ENCODE results near the gene CD37. TPM values are rescaled to one million over a fixed set of nuclear protein-coding genes. Genes with fewer than 3 reads are reported as not detected.
"Not testable (repeated sequence)": the region's sequence is repeated elsewhere in the genome, so short reads cannot be mapped to it uniquely, and the experiment has no call there.

The CD37 gene, protein sequence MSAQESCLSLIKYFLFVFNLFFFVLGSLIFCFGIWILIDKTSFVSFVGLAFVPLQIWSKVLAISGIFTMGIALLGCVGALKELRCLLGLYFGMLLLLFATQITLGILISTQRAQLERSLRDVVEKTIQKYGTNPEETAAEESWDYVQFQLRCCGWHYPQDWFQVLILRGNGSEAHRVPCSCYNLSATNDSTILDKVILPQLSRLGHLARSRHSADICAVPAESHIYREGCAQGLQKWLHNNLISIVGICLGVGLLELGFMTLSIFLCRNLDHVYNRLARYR
- total RNA-seq = 100 to 1,000 TPM; 269 to 416 (median 345) TPM
- polyA plus RNA-seq = 100 to 1,000 TPM; 192 to 226 TPM
- 139 reads per million, percentile 89 among the genes with 10 or more reads in this experiment for total RNA-seq

DNA sequence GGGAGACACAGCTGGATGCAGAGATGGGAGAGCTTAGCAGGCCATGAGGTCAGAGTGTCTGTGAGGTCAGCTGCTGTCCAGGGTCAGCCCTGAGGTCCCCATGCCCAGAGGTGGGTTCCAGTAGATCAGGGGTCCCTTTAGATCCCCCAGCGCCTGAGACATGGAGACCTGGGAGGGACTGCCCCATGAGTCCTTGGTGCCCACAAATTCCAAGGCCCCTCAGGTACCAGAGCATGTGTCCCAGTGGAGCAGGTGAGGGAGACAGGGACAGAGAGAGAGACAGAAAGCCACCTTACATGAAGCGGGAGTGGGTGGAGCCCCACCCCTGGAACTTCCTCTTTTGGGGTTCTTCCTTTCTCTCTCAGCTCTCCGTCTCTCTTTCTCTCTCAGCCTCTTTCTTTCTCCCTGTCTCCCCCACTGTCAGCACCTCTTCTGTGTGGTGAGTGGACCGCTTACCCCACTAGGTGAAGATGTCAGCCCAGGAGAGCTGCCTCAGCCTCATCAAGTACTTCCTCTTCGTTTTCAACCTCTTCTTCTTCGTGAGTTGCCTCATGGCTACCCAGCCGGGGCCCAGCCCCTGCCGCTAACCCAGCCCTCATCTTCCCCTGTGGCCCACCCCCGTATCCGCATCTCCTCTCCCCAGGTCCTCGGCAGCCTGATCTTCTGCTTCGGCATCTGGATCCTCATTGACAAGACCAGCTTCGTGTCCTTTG, at the start of gene CD37:
Gene CD37 (plus strand): TSS at position 336 of the 713 bp plus-strand sequence. CDS start 135 bp downstream, at position 471.
- Mint-ChIP-seq H3K27me3 (no peaks in the 10 kb centered on the region), H3K4me1 (peaks cover 52 to 89% (median 68%) of the 10 kb centered on the region in 7 donors), H3K36me3 (peaks cover 2 to 36% (median 25%) of the 10 kb centered on the region in 5 donors), H3K4me3 (peak within 1 kb of the TSS; percentile 92 to 100 (median 99)), H3K9me3 (no peaks in the 10 kb centered on the region), H3K27ac (peak within 1 kb of the TSS; percentile 96 to 100 (median 99))
- ChIA-PET POLR2A (interaction anchor here (0.7 to 1.9 kb wide), 7 partner anchors 10 to 307 kb away, joined by 3 to 5 read pairs (median 3); partner anchors contain the start of genes RPL13A and SCAF1), CTCF (interaction anchor here (0.6 to 1.5 kb wide), 3 partner anchors 17 to 348 kb away, joined by 3 to 5 read pairs (median 3); no protein-coding TSS in a partner anchor)
- peak; percentile 71 for ATAC-seq
- Histone ChIP-seq H3K9me3 (ENCODE audit: control insufficient read depth in 2 of 3, low read length in 3 of 3) (no peaks in the 10 kb centered on the region), H3K27ac (ENCODE audit: low read depth, low read length) (peak within 1 kb of the TSS; percentile 86), H3K4me3 (ENCODE audit: low read length) (peak within 1 kb of the TSS; percentile 81), H3K4me1 (ENCODE audit: control insufficient read depth in 2 of 2, insufficient read depth in 2 of 2, low read length in 2 of 2) (peaks cover 50 to 63% of the 10 kb centered on the region in 2 donors), H3K27me3 (ENCODE audit: control insufficient read depth in 2 of 2, insufficient read depth in 2 of 2, low read length in 2 of 2) (no peaks in the 10 kb centered on the region), H3K36me3 (ENCODE audit: control insufficient read depth in 2 of 3, insufficient read depth in 3 of 3, low read length in 3 of 3) (peaks cover 0 to 38% (median 0%) of the 10 kb centered on the region in 3 experiments)
- intact Hi-C loops (cut with micrococcal nuclease) = loop anchor here (1.0 to 10.0 kb wide), 5 partner anchors 27 to 530 kb away; partner anchors contain the start of genes TEAD2 (in 2 of the 2), KASH5 (in 1 of the 2), PNKP (in 1 of the 2) and PRMT1 (in 1 of the 2)
- DNase-seq = peak; percentile 34 to 70 (median 65)

DNA sequence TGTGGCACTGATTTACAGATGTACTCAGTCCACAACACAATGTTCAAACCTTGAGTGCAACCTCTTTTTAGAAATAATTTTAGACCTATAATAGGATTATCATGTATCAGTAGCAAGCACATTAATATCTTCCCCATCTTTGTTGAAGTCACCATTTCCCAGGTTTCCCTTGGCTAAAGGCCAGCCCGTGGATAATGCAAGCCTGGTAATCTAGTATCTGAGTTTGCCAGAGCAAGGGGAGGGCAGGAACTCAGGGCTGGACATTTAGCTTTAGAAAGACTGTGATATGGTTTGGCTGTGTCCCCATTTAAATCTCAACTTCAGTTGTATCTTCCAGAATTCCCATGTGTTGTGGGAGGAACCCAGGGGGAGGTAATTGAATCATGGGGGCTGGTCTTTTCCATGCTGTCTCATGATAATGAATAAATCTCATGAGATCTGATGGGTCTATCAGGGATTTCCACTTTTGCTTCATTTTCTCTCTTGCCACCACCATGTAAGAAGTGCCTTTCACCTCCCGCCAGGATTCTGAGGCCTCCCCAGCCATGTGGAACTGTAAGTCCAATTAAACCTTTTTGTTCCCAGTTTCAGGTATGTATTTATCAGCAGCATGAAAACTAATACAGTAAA, 48.0 kb upstream of the CD37 start:
- Mint-ChIP-seq H3K27me3 (peaks cover 0 to 4% (median 4%) of the 10 kb centered on the region in 5 donors), H3K36me3 (no peaks in the 10 kb centered on the region), H3K4me3 (no peak overlapping the region), H3K27ac (no peak overlapping the region), H3K9me3 (no peaks in the 10 kb centered on the region), H3K4me1 (peaks cover 0 to 2% (median 0%) of the 10 kb centered on the region in 7 donors)
- intact Hi-C loops (cut with micrococcal nuclease) = no loop called here
- CTCF ChIA-PET = no interaction called here
- Histone ChIP-seq H3K36me3 (ENCODE audit: control insufficient read depth in 2 of 3, insufficient read depth in 3 of 3, low read length in 3 of 3) (no peaks in the 10 kb centered on the region), H3K4me3 (ENCODE audit: low read length) (no peak overlapping the region), H3K27me3 (ENCODE audit: control insufficient read depth in 2 of 2, insufficient read depth in 2 of 2, low read length in 2 of 2) (no peaks in the 10 kb centered on the region), H3K9me3 (ENCODE audit: control insufficient read depth in 2 of 3, low read length in 3 of 3) (no peaks in the 10 kb centered on the region), H3K4me1 (ENCODE audit: control insufficient read depth in 2 of 2, insufficient read depth in 2 of 2, low read length in 2 of 2) (no peaks in the 10 kb centered on the region), H3K27ac (ENCODE audit: low read depth, low read length) (no peak overlapping the region)
- POLR2A ChIA-PET = no interaction called here
- no peak for ATAC-seq
- no peak for DNase-seq

DNA sequence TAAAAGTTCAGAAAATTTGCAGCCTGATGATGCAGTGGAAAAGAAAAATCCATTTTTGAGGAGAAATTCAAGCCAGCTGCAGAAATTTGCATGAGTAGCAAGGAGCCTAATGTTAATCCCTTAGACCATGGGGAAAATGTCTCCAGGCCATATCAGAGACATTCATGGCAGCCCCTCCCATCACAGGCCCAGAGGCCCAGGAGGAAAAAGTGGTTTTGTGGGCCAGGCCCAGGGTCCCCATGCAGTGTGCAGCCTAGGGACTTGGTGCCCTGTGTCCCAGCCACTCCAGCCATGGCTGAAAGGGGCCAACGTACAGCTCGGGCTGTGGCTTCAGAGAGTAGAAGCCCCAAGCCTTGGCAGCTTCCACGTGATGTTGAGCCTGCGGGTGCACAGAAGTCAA, 47.0 kb upstream of the CD37 start:
- H3K27me3 ChIP-seq (ENCODE audit: control insufficient read depth in 2 of 2, insufficient read depth in 2 of 2, low read length in 2 of 2); DNase-seq; H3K4me3 ChIP-seq (ENCODE audit: low read length); H3K36me3 ChIP-seq (ENCODE audit: control insufficient read depth in 2 of 3, insufficient read depth in 3 of 3, low read length in 3 of 3); H3K4me3 Mint-ChIP-seq; H3K9me3 ChIP-seq (ENCODE audit: control insufficient read depth in 2 of 3, low read length in 3 of 3); H3K4me1 Mint-ChIP-seq; H3K27ac Mint-ChIP-seq; ATAC-seq; intact Hi-C loops (cut with micrococcal nuclease); H3K9me3 Mint-ChIP-seq; H3K27ac ChIP-seq (ENCODE audit: low read depth, low read length); H3K4me1 ChIP-seq (ENCODE audit: control insufficient read depth in 2 of 2, insufficient read depth in 2 of 2, low read length in 2 of 2); H3K27me3 Mint-ChIP-seq; H3K36me3 Mint-ChIP-seq: not testable (repeated sequence)
- ChIA-PET CTCF (interaction anchor here (1.2 kb wide), 2 partner anchors 13 to 20 kb away, joined by 3 to 5 read pairs; no protein-coding TSS in a partner anchor), POLR2A (interaction anchor here (0.6 kb wide), 1 partner anchor 101 kb away, joined by 3 read pairs; no protein-coding TSS in a partner anchor)

DNA sequence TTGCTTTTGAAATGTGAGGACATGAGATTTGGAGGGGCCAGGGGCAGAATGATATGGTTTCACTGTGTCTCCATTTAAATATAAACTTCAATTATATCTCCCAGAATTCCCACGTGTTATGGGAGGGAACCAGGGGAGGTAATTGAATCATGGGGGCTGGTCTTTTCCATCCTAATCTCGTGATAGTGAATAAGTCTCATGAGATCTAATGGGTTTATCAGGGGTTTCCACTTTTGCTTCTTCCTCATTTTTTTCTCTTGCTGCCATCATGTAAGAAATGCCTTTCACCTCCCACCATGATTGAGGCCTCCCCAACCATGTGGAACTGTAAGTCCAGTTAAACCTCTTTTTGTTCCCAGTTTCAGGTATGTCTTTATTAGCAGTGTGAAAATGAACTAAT, 45.9 kb upstream of the CD37 start:
- POLR2A ChIA-PET; H3K27me3 ChIP-seq (ENCODE audit: control insufficient read depth in 2 of 2, insufficient read depth in 2 of 2, low read length in 2 of 2); H3K9me3 ChIP-seq (ENCODE audit: control insufficient read depth in 2 of 3, low read length in 3 of 3); H3K4me1 Mint-ChIP-seq; H3K36me3 ChIP-seq (ENCODE audit: control insufficient read depth in 2 of 3, insufficient read depth in 3 of 3, low read length in 3 of 3); H3K27ac Mint-ChIP-seq; H3K36me3 Mint-ChIP-seq; H3K4me3 Mint-ChIP-seq; H3K9me3 Mint-ChIP-seq; ATAC-seq; H3K4me1 ChIP-seq (ENCODE audit: control insufficient read depth in 2 of 2, insufficient read depth in 2 of 2, low read length in 2 of 2); intact Hi-C loops (cut with micrococcal nuclease); H3K27me3 Mint-ChIP-seq; DNase-seq; H3K27ac ChIP-seq (ENCODE audit: low read depth, low read length); H3K4me3 ChIP-seq (ENCODE audit: low read length): not testable (repeated sequence)
- CTCF ChIA-PET = interaction anchor here (1.2 kb wide), 2 partner anchors 12 to 21 kb away, joined by 3 to 5 read pairs; no protein-coding TSS in a partner anchor

DNA sequence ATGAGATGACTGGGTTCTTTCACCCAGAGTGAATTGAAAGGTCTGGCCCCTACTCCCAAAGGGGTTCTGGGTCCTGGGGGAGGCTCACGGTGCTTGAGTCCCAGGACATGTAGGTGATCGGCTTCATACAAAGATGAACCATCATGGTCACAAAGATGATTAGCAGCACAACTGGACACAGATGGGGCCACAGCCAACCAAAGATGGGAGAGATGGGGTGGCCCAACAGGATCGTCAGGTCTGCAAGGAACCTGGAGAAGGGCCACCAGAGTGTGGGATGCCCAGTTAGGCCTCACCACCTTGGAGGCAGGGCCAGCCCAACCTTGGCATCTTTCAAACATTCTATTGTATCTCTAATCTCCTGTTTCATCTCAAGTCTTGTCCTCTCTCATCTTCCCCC, 44.7 kb upstream of the CD37 start:
- ATAC-seq (no peak), DNase-seq (no peak)
- peaks cover 0 to 4% (median 0%) of the 10 kb centered on the region in 5 donors for H3K27me3 Mint-ChIP-seq
- Histone ChIP-seq H3K27ac (ENCODE audit: low read depth, low read length) (no peak overlapping the region), H3K27me3 (ENCODE audit: control insufficient read depth in 2 of 2, insufficient read depth in 2 of 2, low read length in 2 of 2) (no peaks in the 10 kb centered on the region), H3K4me3 (ENCODE audit: low read length) (no peak overlapping the region), H3K4me1 (ENCODE audit: control insufficient read depth in 2 of 2, insufficient read depth in 2 of 2, low read length in 2 of 2) (no peaks in the 10 kb centered on the region), H3K36me3 (ENCODE audit: control insufficient read depth in 2 of 3, insufficient read depth in 3 of 3, low read length in 3 of 3) (no peaks in the 10 kb centered on the region), H3K9me3 (ENCODE audit: control insufficient read depth in 2 of 3, low read length in 3 of 3) (no peaks in the 10 kb centered on the region)
- no peaks in the 10 kb centered on the region for H3K36me3 Mint-ChIP-seq
- CTCF ChIA-PET = no interaction called here
- peaks cover 0 to 2% (median 0%) of the 10 kb centered on the region in 11 donors for H3K9me3 Mint-ChIP-seq
- H3K27ac Mint-ChIP-seq = no peak overlapping the region
- POLR2A ChIA-PET = no interaction called here
- intact Hi-C loops (cut with micrococcal nuclease) = no loop called here
- H3K4me1 Mint-ChIP-seq = no peaks in the 10 kb centered on the region
- H3K4me3 Mint-ChIP-seq = no peak overlapping the region

DNA sequence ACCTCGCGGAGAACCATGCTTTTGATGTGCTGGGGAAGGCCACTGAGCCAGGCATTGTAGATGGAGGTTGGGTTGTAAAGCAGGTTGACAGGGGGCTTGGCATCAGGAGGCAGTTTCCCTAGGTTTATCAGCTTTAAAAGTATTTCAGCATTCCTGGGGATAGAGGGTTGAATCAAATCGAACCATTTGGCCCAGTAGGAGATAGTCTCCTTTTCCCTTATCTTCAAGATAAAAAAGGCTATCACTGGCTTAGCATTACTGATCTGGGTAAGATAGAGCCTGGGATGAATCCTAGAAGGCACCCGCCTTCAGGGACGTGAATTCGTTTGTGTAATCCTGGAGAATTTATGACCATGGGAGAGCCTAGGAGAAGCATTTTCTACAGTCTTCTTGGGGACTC, 40.8 kb upstream of the CD37 start:
- Mint-ChIP-seq H3K4me1 (no peaks in the 10 kb centered on the region), H3K36me3 (no peaks in the 10 kb centered on the region), H3K9me3 (peaks cover 0 to 2% (median 0%) of the 10 kb centered on the region in 11 donors), H3K4me3 (no peak overlapping the region), H3K27me3 (peaks cover 0 to 8% (median 0%) of the 10 kb centered on the region in 5 donors), H3K27ac (peak overlapping the region in 1 of 9 donors; percentile 23)
- POLR2A ChIA-PET = no interaction called here
- Histone ChIP-seq H3K27ac (ENCODE audit: low read depth, low read length) (no peak overlapping the region), H3K4me3 (ENCODE audit: low read length) (no peak overlapping the region), H3K27me3 (ENCODE audit: control insufficient read depth in 2 of 2, insufficient read depth in 2 of 2, low read length in 2 of 2) (no peaks in the 10 kb centered on the region), H3K9me3 (ENCODE audit: control insufficient read depth in 2 of 3, low read length in 3 of 3) (no peaks in the 10 kb centered on the region), H3K36me3 (ENCODE audit: control insufficient read depth in 2 of 3, insufficient read depth in 3 of 3, low read length in 3 of 3) (no peaks in the 10 kb centered on the region), H3K4me1 (ENCODE audit: control insufficient read depth in 2 of 2, insufficient read depth in 2 of 2, low read length in 2 of 2) (no peaks in the 10 kb centered on the region)
- intact Hi-C loops (cut with micrococcal nuclease) = no loop called here
- CTCF ChIA-PET = interaction anchor here (0.6 kb wide), 1 partner anchor 17 kb away, joined by 3 read pairs; no protein-coding TSS in a partner anchor
- DNase-seq (no peak), ATAC-seq (no peak)
